Naive thymus-derived CD4-positive, alpha-beta T cell (primary cell): ENCODE measurements around the gene XAGE5. TPM values are rescaled to one million over a fixed set of nuclear protein-coding genes. Genes with fewer than 3 reads are reported as not detected.
"Not testable (repeated sequence)": the region's sequence is repeated elsewhere in the genome, so short reads cannot be mapped to it uniquely, and the experiment has no call there.

Source experiments
- ATAC-seq: fragments of 150-1000 bp; cut with Tn5 transposase; 2 replicates; pipeline ENCODE4 v1.10.0; 2021; ENCODE audit warnings: mild to moderate bottlenecking, moderate library complexity
- CTCF ChIA-PET: fragments of 350-600 bp; sonication (Branson Sonifier 250); formaldehyde crosslinking; loops from one replicate; lab custom pipeline; 2021; ENCODE audit warnings: antibody characterized with exemption; lab: Charles Lee
- POLR2A ChIA-PET: fragments of 350-600 bp; sonication (Branson Sonifier 250); formaldehyde crosslinking; loops from one replicate; lab custom pipeline; 2021; ENCODE audit warnings: antibody characterized with exemption, inconsistent platforms; lab: Charles Lee
- DNase-seq, 9 donors: peaks; one replicate each; pipeline versions ENCODE4 v3.0.0 to v3.0.0-alpha.2; 2020 to 2022; ENCODE audit warnings: mixed read lengths in 1 of 9
- H3K27ac ChIP-seq: one replicate; pipeline ENCODE4 v1.7.0; 2013; ENCODE audit warnings: mild to moderate bottlenecking, low read depth, low read length, moderate library complexity
- H3K27me3 ChIP-seq, 2 donors: one replicate each; pipeline ENCODE4 v1.7.0; 2013; ENCODE audit warnings: low read length in 2 of 2, mild to moderate bottlenecking in 2 of 2, moderate library complexity in 2 of 2; ENCODE audit not compliant: control insufficient read depth in 2 of 2, insufficient read depth in 2 of 2
- H3K36me3 ChIP-seq, 3 experiments: 1 replicate in 2 of 3; 2 replicates in 1 of 3; pipeline ENCODE4 v1.7.0; 2013; ENCODE audit warnings: low read length in 3 of 3, mild to moderate bottlenecking in 3 of 3, moderate library complexity in 1 of 3; ENCODE audit not compliant: insufficient read depth in 3 of 3, control insufficient read depth in 2 of 3
- H3K4me1 ChIP-seq, 2 donors: one replicate each; pipeline ENCODE4 v1.7.0; 2013; ENCODE audit warnings: low read length in 2 of 2, mild to moderate bottlenecking in 2 of 2, moderate library complexity in 1 of 2; ENCODE audit not compliant: control insufficient read depth in 2 of 2, insufficient read depth in 2 of 2
- H3K4me3 ChIP-seq: 2 replicates; pipeline ENCODE4 v1.7.0; 2013; ENCODE audit warnings: mild to moderate bottlenecking, low read length
- H3K9me3 ChIP-seq, 3 experiments: 1 replicate in 2 of 3; 2 replicates in 1 of 3; pipeline ENCODE4 v1.7.0; 2013; ENCODE audit warnings: low read length in 3 of 3; ENCODE audit not compliant: control insufficient read depth in 2 of 3
- H3K27ac Mint-ChIP-seq, 9 donors: one replicate each; pipeline ENCODE4 v1.8.0; 2020 to 2022; ENCODE audit warnings: mixed read lengths in 9 of 9, mild to moderate bottlenecking in 8 of 9, moderate library complexity in 5 of 9, inconsistent platforms in 2 of 9
- H3K27me3 Mint-ChIP-seq, 5 donors: one replicate each; pipeline ENCODE4 v1.8.0; 2021 to 2022; ENCODE audit warnings: mixed read lengths in 5 of 5, mild to moderate bottlenecking in 1 of 5
- H3K36me3 Mint-ChIP-seq, 5 donors: one replicate each; pipeline ENCODE4 v1.8.0; 2020 to 2022; ENCODE audit warnings: mixed read lengths in 5 of 5, mild to moderate bottlenecking in 3 of 5, inconsistent platforms in 1 of 5
- H3K4me1 Mint-ChIP-seq, 7 donors: one replicate each; pipeline ENCODE4 v1.8.0; 2020 to 2022; ENCODE audit warnings: mixed read lengths in 7 of 7, mild to moderate bottlenecking in 3 of 7, inconsistent platforms in 1 of 7
- H3K4me3 Mint-ChIP-seq, 10 donors: one replicate each; pipeline ENCODE4 v1.8.0; 2020 to 2022; ENCODE audit warnings: mild to moderate bottlenecking in 10 of 10, mixed read lengths in 10 of 10, moderate library complexity in 6 of 10, inconsistent platforms in 2 of 10
- H3K9me3 Mint-ChIP-seq, 11 donors: one replicate each; pipeline ENCODE4 v1.8.0; 2020 to 2022; ENCODE audit warnings: mixed read lengths in 11 of 11, mild to moderate bottlenecking in 4 of 11, inconsistent platforms in 1 of 11, moderate library complexity in 1 of 11
- intact Hi-C, 2 donors: fragments of 100-400 bp; cut with micrococcal nuclease; formaldehyde crosslinking; loops; one replicate each; pipeline ENCODE4 v1.15.1; 2023
- polyA plus RNA-seq, 2 donors: library from polyadenylated mRNA; unstranded; fragments of 300-500 nt; fragmentation: Illumina TruSeq; gene quantifications; one replicate each; pipeline ENCODE4 v1.2.3, GENCODE V29; 2021
- total RNA-seq, 6 experiments: library from RNA in 5 of 6; stranded (reverse) in 5 of 6; gene quantifications; 1 replicate in 5 of 6; 2 replicates in 1 of 6; pipeline ENCODE4 v1.2.3 and lab custom pipeline; 2021 to 2026

Gene XAGE5, protein sequence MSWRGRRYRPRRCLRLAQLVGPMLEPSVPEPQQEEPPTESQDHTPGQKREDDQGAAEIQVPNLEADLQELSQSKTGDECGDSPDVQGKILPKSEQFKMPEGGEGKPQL
- total RNA-seq (not detected), polyA plus RNA-seq (not detected), total RNA-seq (lab: John Stamatoyannopoulos, UW) (not detected)

GRCh38 chrX:52811065-52811625 lies at the start of gene XAGE5:
TSS of gene XAGE5 (plus strand) at chrX:52811287. CDS start at chrX:52812567, 1,280 bp downstream.
- Mint-ChIP-seq H3K9me3 (no peaks in the 10 kb centered on the region), H3K4me3 (no peak within 1 kb of the TSS), H3K27ac (no peak within 1 kb of the TSS), H3K36me3 (no peaks in the 10 kb centered on the region), H3K4me1 (no peaks in the 10 kb centered on the region), H3K27me3 (no peaks in the 10 kb centered on the region)
- Histone ChIP-seq H3K27ac (no peak within 1 kb of the TSS), H3K36me3 (no peaks in the 10 kb centered on the region), H3K4me1 (no peaks in the 10 kb centered on the region), H3K27me3 (no peaks in the 10 kb centered on the region), H3K9me3 (no peaks in the 10 kb centered on the region), H3K4me3 (no peak within 1 kb of the TSS)
- DNase-seq (no peak), ATAC-seq (no peak)
- CTCF ChIA-PET = no interaction called here
- POLR2A ChIA-PET = no interaction called here
- intact Hi-C loops = no loop called here

DNA sequence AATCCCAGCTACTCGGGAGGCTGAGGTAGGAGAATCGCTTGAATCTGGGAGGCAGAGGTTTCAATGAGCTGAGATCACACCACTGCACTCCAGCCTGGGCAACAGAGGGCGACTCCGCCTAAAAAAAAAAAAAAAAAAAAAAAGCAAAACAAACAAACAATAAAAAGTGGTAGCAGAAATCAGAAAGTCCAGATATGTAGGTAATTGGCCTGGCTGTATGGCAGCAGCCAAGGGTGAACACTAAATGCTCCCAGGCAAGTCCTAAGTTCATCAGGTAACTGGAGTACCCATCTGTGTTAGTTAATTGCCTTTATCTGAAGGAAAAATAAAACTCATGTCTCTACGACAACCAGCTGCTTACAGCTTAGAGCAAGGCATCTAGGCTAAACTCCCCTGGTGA lies 45.1 kb upstream of the XAGE5 start:
- H3K27ac Mint-ChIP-seq, H3K36me3 Mint-ChIP-seq, intact Hi-C loops: not testable (repeated sequence)

GRCh38 chrX:52773504-52773903 lies 37.6 kb upstream of the XAGE5 start:
- H3K4me1 ChIP-seq, H3K27ac ChIP-seq, H3K9me3 Mint-ChIP-seq, H3K4me3 Mint-ChIP-seq, H3K4me1 Mint-ChIP-seq, ATAC-seq, H3K27ac Mint-ChIP-seq, H3K4me3 ChIP-seq, H3K27me3 ChIP-seq, CTCF ChIA-PET, H3K27me3 Mint-ChIP-seq, H3K9me3 ChIP-seq, H3K36me3 ChIP-seq, H3K36me3 Mint-ChIP-seq, intact Hi-C loops, DNase-seq, POLR2A ChIA-PET: not testable (repeated sequence)

More for the DNA sequence above, 45.1 kb upstream of the XAGE5 start:
- CTCF ChIA-PET, H3K36me3 ChIP-seq, H3K4me3 ChIP-seq, H3K27me3 ChIP-seq, H3K4me1 Mint-ChIP-seq, H3K4me1 ChIP-seq, H3K27ac ChIP-seq, POLR2A ChIA-PET, ATAC-seq, H3K9me3 Mint-ChIP-seq, H3K9me3 ChIP-seq, H3K4me3 Mint-ChIP-seq, DNase-seq, H3K27me3 Mint-ChIP-seq: not testable (repeated sequence)

DNA sequence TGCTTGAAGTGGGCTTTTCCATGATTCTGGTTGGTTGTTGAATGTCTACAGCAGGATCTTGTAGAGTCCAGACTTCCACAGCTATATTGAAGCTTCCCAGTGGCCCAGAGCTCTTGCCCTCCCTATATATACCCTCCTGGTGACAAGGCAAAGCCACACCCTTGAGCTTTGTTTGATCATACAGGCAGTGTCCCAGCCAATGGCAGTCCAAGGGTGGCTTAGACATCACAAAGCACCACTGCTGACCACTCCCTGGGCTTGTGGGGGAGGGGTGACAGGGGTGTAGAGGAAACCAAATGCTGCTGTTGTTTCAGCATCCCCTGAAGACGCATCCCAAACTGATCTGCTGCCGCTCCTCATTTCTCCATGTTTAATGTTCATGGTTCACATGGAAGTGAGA lies 13.8 kb upstream of the XAGE5 start, which contains the start of gene SPANXN5:
Gene SPANXN5 (minus strand): TSS at position 101 of the 400 bp plus-strand sequence. CDS start 79 bp downstream, at position 22.
- intact Hi-C loops, H3K9me3 ChIP-seq, CTCF ChIA-PET: not testable (repeated sequence)

DNA sequence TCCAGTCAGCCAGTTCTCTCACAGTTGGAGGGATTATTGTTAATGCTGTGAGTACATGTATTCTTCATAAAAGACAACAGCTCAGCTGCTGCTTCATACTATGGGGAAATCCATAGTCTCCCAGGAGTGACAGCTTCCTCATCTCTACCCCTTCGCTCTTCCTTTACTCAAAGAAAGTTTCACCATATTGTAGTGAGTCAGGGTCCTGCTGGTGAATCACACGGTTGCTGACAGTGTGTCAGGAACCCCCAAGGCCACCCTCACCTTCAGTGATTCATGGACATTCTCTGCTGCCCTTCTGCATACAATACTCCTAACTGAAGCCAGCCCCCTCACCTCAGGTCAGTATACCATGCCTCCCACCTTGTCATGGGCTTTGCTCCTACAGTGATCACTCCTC lies 6.2 kb upstream of the XAGE5 start:
- H3K36me3 Mint-ChIP-seq, POLR2A ChIA-PET, CTCF ChIA-PET: not testable (repeated sequence)

More for the DNA sequence above, 13.8 kb upstream of the XAGE5 start, which contains the start of gene SPANXN5:
- ATAC-seq, DNase-seq, H3K27me3 ChIP-seq, H3K4me3 Mint-ChIP-seq, H3K4me1 Mint-ChIP-seq, H3K4me3 ChIP-seq, H3K4me1 ChIP-seq, H3K27ac ChIP-seq, H3K36me3 ChIP-seq, H3K9me3 Mint-ChIP-seq, H3K27me3 Mint-ChIP-seq, H3K27ac Mint-ChIP-seq, H3K36me3 Mint-ChIP-seq, POLR2A ChIA-PET: not testable (repeated sequence)

DNA sequence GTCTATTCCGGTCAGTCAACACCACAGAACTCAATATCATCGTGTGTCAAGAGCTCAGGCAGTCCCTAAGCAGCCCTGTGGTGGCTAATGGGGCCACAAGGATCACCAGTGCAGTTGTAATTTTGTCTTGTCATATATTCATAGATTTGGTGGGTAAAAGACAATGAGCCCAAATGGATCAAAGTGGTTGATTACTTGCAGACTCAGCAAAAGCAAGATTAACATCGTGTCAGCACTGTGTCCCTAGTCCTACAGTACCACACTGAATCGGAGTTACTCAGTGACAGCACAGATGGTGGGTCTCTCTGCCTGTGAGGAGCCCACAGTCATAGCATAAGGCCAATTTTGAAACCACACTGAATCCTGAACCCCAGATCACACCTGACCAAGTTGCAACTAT lies 8.7 kb downstream of the XAGE5 start:
- no peaks in the 10 kb centered on the region for H3K4me1 ChIP-seq
- H3K4me1 Mint-ChIP-seq = peaks cover 0 to 2% (median 0%) of the 10 kb centered on the region in 7 donors
- H3K4me3 Mint-ChIP-seq = no peak overlapping the region
- peaks cover 0 to 4% (median 0%) of the 10 kb centered on the region in 5 donors for H3K27me3 Mint-ChIP-seq
- H3K9me3 ChIP-seq = no peaks in the 10 kb centered on the region
- no peaks in the 10 kb centered on the region for H3K36me3 Mint-ChIP-seq
- H3K27ac Mint-ChIP-seq = no peak overlapping the region
- no peaks in the 10 kb centered on the region for H3K27me3 ChIP-seq
- POLR2A ChIA-PET = no interaction called here
- no peak overlapping the region for H3K4me3 ChIP-seq
- ATAC-seq (no peak), DNase-seq (no peak)
- no peaks in the 10 kb centered on the region for H3K36me3 ChIP-seq
- H3K9me3 Mint-ChIP-seq = no peaks in the 10 kb centered on the region
- intact Hi-C loops = no loop called here
- CTCF ChIA-PET = no interaction called here
- H3K27ac ChIP-seq = no peak overlapping the region

More for the DNA sequence above, 6.2 kb upstream of the XAGE5 start:
- H3K4me3 ChIP-seq, H3K27me3 ChIP-seq, intact Hi-C loops, H3K27ac Mint-ChIP-seq, H3K27ac ChIP-seq, H3K9me3 ChIP-seq, H3K4me1 ChIP-seq, DNase-seq, H3K36me3 ChIP-seq, H3K9me3 Mint-ChIP-seq, ATAC-seq, H3K4me1 Mint-ChIP-seq, H3K4me3 Mint-ChIP-seq: not testable (repeated sequence)
- H3K27me3 Mint-ChIP-seq = peaks cover 0 to 11% (median 0%) of the 10 kb centered on the region in 5 donors
